GM23248 (cell line): Measurements from ENCODE around the gene TMED7. TPM values are rescaled to one million over a fixed set of nuclear protein-coding genes. Genes with fewer than 3 reads are reported as not detected.

ENCODE experiments used
- DNase-seq: peaks from one replicate; pipeline ENCODE4 v3.0.0-alpha.2; 2015
- H2AFZ ChIP-seq: fragments of 200-600 bp; sonication (generic); 2 replicates; pipeline ENCODE4 v1.6.1; 2016; ENCODE audit warnings: antibody characterized with exemption
- H3F3A ChIP-seq: fragments of 200-600 bp; sonication (generic); 2 replicates; pipeline ENCODE4 v1.6.1; 2016; ENCODE audit warnings: mild to moderate bottlenecking, antibody characterized with exemption, mixed run types; ENCODE audit not compliant: insufficient read depth
- H3K27ac ChIP-seq: fragments of 200-600 bp; sonication (generic); 2 replicates; pipeline ENCODE4 v1.5.1; 2016; ENCODE audit warnings: mild to moderate bottlenecking
- H3K27me3 ChIP-seq: fragments of 200-600 bp; sonication (generic); replicated peaks from 2 replicates; pipeline ENCODE4 v1.6.1; 2016; ENCODE audit warnings: mild to moderate bottlenecking; ENCODE audit not compliant: insufficient read depth
- H3K36me3 ChIP-seq: fragments of 200-600 bp; sonication (generic); 2 replicates; pipeline ENCODE4 v1.6.1; 2016; ENCODE audit warnings: low read depth, mild to moderate bottlenecking
- H3K4me1 ChIP-seq: fragments of 200-600 bp; sonication (generic); 2 replicates; pipeline ENCODE4 v1.6.1; 2016; ENCODE audit warnings: mild to moderate bottlenecking; ENCODE audit not compliant: insufficient read depth
- H3K4me2 ChIP-seq: fragments of 200-600 bp; sonication (generic); one replicate; pipeline ENCODE4 v1.6.1; 2016; ENCODE audit warnings: mild to moderate bottlenecking; ENCODE audit not compliant: unreplicated experiment
- H3K4me3 ChIP-seq: fragments of 200-600 bp; sonication (generic); 2 replicates; pipeline ENCODE4 v1.5.1; 2016; ENCODE audit warnings: mild to moderate bottlenecking
- H3K79me2 ChIP-seq: fragments of 200-600 bp; sonication (generic); 2 replicates; pipeline ENCODE4 v1.6.1; 2016; ENCODE audit warnings: mild to moderate bottlenecking; ENCODE audit not compliant: insufficient read depth
- H3K9ac ChIP-seq: fragments of 200-600 bp; sonication (generic); 2 replicates; pipeline ENCODE4 v1.6.1; 2016; ENCODE audit warnings: mild to moderate bottlenecking
- H3K9me2 ChIP-seq: fragments of 200-600 bp; sonication (generic); 2 replicates; pipeline ENCODE4 v1.6.1; 2016; ENCODE audit warnings: mixed run types, mild to moderate bottlenecking, moderate library complexity; ENCODE audit not compliant: insufficient read depth
- H3K9me3 ChIP-seq: fragments of 200-600 bp; sonication (generic); one replicate; pipeline ENCODE4 v1.6.1; 2017; ENCODE audit warnings: low read depth
- H4K20me1 ChIP-seq: fragments of 200-600 bp; sonication (generic); 2 replicates; pipeline ENCODE4 v1.6.0; 2016; ENCODE audit not compliant: insufficient read depth
- EZH2 ChIP-seq: fragments of 200-600 bp; sonication (generic); IDR thresholded peaks from 2 replicates; pipeline ENCODE4 v1.6.1; 2018; ENCODE audit warnings: antibody characterized with exemption, mild to moderate bottlenecking; ENCODE audit not compliant: insufficient read depth, poor library complexity, severe bottlenecking
- EZH2phosphoT487 ChIP-seq: fragments of 200-600 bp; sonication (generic); IDR thresholded peaks from 2 replicates; pipeline ENCODE4 v1.6.1; 2018; ENCODE audit warnings: antibody characterized with exemption, moderate library complexity, mild to moderate bottlenecking, low read depth; ENCODE audit not compliant: insufficient read depth
- WGBS, 2 experiments: methylation state at CpG; one replicate each; pipeline ENCODE4 v1.1.6; 2015 to 2017; ENCODE audit warnings: low lambda C conversion rate in 2 of 2, low coverage in 1 of 2; ENCODE audit errors: missing lambda C conversion rate in 2 of 2; 5-methylcytosine and 5-hydroxymethylcytosine counted together
- in situ Hi-C: fragments of 300-500 bp; cut with MboI; formaldehyde crosslinking; loops from 2 replicates; pipeline ENCODE4 v1.15.0; 2020
- polyA plus RNA-seq: library from polyadenylated mRNA; unstranded; fragments of >200 nt; fragmentation: Nextera tagmentation; extraction: Ambion mirVana; gene quantifications from 2 replicates; pipeline ENCODE4 v1.2.1, GENCODE V29; 2016
- total RNA-seq: library from RNA; depleted of rRNA; stranded (reverse); fragments of >200 nt; shearing (Covaris generic); gene quantifications from 2 replicates; pipeline ENCODE4 v1.2.3, GENCODE V29; 2014; rRNA removed

TMED7 gene
- total and polyA plus RNA-seq, 2 experiments from 2014 or later = 97.7 to 163 TPM

GRCh38 chr5:115565233-115565632 is 60.6 kb downstream of the TMED7 start:
- no peaks in the 10 kb centered on the region for H3K27me3 ChIP-seq
- no peaks in the 10 kb centered on the region; the same call in 1 of the 2 replicates for H3F3A ChIP-seq
- H3K79me2 ChIP-seq = no peaks in the 10 kb centered on the region
- no peak overlapping the region for H3K4me3 ChIP-seq
- in situ Hi-C loops = no loop called here
- no peak overlapping the region for H3K27ac ChIP-seq
- H3K9ac ChIP-seq = no peak overlapping the region
- WGBS, 2 experiments = 70 to 71% methylated on average over 2 of the region's 2 CpGs
- H3K4me2 ChIP-seq = no peak overlapping the region
- H2AFZ ChIP-seq = no peak overlapping the region
- no peaks in the 10 kb centered on the region for H4K20me1 ChIP-seq
- TF ChIP-seq EZH2 = no peak
- TF ChIP-seq EZH2phosphoT487 = no peak
- H3K9me2 ChIP-seq = no peaks in the 10 kb centered on the region
- H3K9me3 ChIP-seq = no peaks in the 10 kb centered on the region
- DNase-seq = no peak
- H3K4me1 ChIP-seq = peaks cover under 1% of the 10 kb centered on the region; the same call in 1 of the 2 replicates
- H3K36me3 ChIP-seq = no peaks in the 10 kb centered on the region

Other genes starting within 250 kb of the TMED7 start
- 16.5 and 18.3 TPM in 2 replicates for gene FEM1C, start 81.3 kb downstream of the TMED7 start, total RNA-seq
- gene FEM1C, start 81.3 kb downstream of the TMED7 start, polyA plus RNA-seq = 11.2 and 12.0 TPM in 2 replicates
- 1.9 and 12.3 TPM in 2 replicates for gene TICAM2, start 23.6 kb downstream of the TMED7 start, total RNA-seq
- 11.3 and 14.1 TPM in 2 replicates for gene TICAM2, start 23.6 kb downstream of the TMED7 start, polyA plus RNA-seq
- gene CDO1, start 190.6 kb upstream of the TMED7 start, total RNA-seq = 0.89 and 4.3 TPM in 2 replicates
- gene CDO1, start 190.6 kb upstream of the TMED7 start, polyA plus RNA-seq = 2.1 and 2.2 TPM in 2 replicates
- 57.2 and 70.2 TPM in 2 replicates for gene ATG12, start 215.5 kb upstream of the TMED7 start, total RNA-seq
- gene ATG12, start 215.5 kb upstream of the TMED7 start, polyA plus RNA-seq = 121 and 126 TPM in 2 replicates
- 430 and 550 TPM in 2 replicates for gene AP3S1, start 215.9 kb upstream of the TMED7 start, total RNA-seq
- gene AP3S1, start 215.9 kb upstream of the TMED7 start, polyA plus RNA-seq = 300 and 303 TPM in 2 replicates